GM21529 (cell line): ENCODE measurements around the gene PLCB4.

Experiments
- ATAC-seq: cut with Tn5 transposase; IDR thresholded peaks from one replicate; pipeline ENCODE4 v1.9.1; 2021; ENCODE audit not compliant: unreplicated experiment

Gene PLCB4

GRCh38 chr20:9302091-9302462 lies 233.2 kb downstream of the PLCB4 start:
- ATAC-seq: no peak

- ATAC-seq: no peak
Observed at GRCh38 chr20:9306521-9306920, 237.6 kb downstream of the PLCB4 start.

- no peak for ATAC-seq
Observed at GRCh38 chr20:9308056-9308455, 239.2 kb downstream of the PLCB4 start.

- no peak for ATAC-seq
Observed at GRCh38 chr20:9311132-9311531, 242.2 kb downstream of the PLCB4 start.

GRCh38 chr20:9319687-9320384 lies 250.9 kb downstream of the PLCB4 start:
- no peak for ATAC-seq

- no peak for ATAC-seq
Observed at GRCh38 chr20:9321007-9321406, 252.1 kb downstream of the PLCB4 start.

GRCh38 chr20:9322661-9323060 lies 253.8 kb downstream of the PLCB4 start:
- ATAC-seq: no peak

GRCh38 chr20:9323622-9324021 lies 254.7 kb downstream of the PLCB4 start:
- ATAC-seq: no peak

GRCh38 chr20:9329355-9330101 lies 260.6 kb downstream of the PLCB4 start:
- no peak for ATAC-seq

- no peak for ATAC-seq
Observed at GRCh38 chr20:9330151-9330550, 261.3 kb downstream of the PLCB4 start.

- no peak for ATAC-seq
Observed at GRCh38 chr20:9331707-9332435, 263.0 kb downstream of the PLCB4 start.

- no peak for ATAC-seq
Observed at GRCh38 chr20:9332791-9333479, 264.0 kb downstream of the PLCB4 start.

- no peak for ATAC-seq
Observed at GRCh38 chr20:9334866-9335265, 266.0 kb downstream of the PLCB4 start.

- no peak for ATAC-seq
Observed at GRCh38 chr20:9338101-9338500, 269.2 kb downstream of the PLCB4 start.

GRCh38 chr20:9339708-9340107 lies 270.8 kb downstream of the PLCB4 start:
- no peak for ATAC-seq

GRCh38 chr20:9342651-9343050 lies 273.8 kb downstream of the PLCB4 start:
- ATAC-seq: no peak

- no peak for ATAC-seq
Observed at GRCh38 chr20:9344083-9344920, 275.4 kb downstream of the PLCB4 start.

GRCh38 chr20:9348316-9348715 lies 279.4 kb downstream of the PLCB4 start:
- ATAC-seq: no peak

GRCh38 chr20:9348747-9349146 lies 279.9 kb downstream of the PLCB4 start:
- no peak for ATAC-seq

- ATAC-seq: no peak
Observed at GRCh38 chr20:9349249-9349648, 280.4 kb downstream of the PLCB4 start.
